Measurements from ENCODE around the gene CARD19.

DNA sequence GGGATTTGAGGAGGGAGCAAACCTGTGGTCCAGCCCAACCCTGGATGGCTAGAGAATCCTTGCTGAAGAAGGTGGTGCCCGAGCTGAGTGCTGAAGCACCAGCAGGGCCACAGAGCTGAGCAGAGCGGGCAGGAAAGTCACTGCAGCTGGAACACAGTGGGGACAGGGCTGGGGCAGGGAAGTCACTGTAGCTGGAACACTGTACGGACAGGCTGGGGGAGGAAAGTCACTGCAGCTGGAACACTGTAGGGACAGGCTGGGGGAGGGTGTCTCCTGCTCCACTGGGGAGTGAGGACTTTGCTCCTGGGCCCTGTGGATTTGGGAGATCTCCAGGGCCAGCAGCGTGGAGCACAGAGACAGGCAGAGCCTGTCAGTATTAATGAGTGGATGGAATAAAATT, 46.5 kb upstream of the CARD19 start:
- TF ChIP-seq, protein P1, sequence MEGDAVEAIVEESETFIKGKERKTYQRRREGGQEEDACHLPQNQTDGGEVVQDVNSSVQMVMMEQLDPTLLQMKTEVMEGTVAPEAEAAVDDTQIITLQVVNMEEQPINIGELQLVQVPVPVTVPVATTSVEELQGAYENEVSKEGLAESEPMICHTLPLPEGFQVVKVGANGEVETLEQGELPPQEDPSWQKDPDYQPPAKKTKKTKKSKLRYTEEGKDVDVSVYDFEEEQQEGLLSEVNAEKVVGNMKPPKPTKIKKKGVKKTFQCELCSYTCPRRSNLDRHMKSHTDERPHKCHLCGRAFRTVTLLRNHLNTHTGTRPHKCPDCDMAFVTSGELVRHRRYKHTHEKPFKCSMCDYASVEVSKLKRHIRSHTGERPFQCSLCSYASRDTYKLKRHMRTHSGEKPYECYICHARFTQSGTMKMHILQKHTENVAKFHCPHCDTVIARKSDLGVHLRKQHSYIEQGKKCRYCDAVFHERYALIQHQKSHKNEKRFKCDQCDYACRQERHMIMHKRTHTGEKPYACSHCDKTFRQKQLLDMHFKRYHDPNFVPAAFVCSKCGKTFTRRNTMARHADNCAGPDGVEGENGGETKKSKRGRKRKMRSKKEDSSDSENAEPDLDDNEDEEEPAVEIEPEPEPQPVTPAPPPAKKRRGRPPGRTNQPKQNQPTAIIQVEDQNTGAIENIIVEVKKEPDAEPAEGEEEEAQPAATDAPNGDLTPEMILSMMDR (IDR thresholded peaks at IDR 0.05): no peak
- TF ChIP-seq POLR2A (IDR thresholded peaks at IDR 0.05): no peak
- TF ChIP-seq POLR2AphosphoS5 (IDR thresholded peaks at IDR 0.05): no peak

Data from breast epithelium (tissue), 3 donors.